NCI-H1930 (cell line): ENCODE results near the gene DENND5B.
"Not testable (repeated sequence)": the region's sequence is repeated elsewhere in the genome, so short reads cannot be mapped to it uniquely, and the experiment has no call there.

Source experiments
- DNase-seq, 2 experiments: peaks; one replicate each; lab custom pipeline; 2025; lab: John Stamatoyannopoulos, UW

Gene DENND5B

DNA sequence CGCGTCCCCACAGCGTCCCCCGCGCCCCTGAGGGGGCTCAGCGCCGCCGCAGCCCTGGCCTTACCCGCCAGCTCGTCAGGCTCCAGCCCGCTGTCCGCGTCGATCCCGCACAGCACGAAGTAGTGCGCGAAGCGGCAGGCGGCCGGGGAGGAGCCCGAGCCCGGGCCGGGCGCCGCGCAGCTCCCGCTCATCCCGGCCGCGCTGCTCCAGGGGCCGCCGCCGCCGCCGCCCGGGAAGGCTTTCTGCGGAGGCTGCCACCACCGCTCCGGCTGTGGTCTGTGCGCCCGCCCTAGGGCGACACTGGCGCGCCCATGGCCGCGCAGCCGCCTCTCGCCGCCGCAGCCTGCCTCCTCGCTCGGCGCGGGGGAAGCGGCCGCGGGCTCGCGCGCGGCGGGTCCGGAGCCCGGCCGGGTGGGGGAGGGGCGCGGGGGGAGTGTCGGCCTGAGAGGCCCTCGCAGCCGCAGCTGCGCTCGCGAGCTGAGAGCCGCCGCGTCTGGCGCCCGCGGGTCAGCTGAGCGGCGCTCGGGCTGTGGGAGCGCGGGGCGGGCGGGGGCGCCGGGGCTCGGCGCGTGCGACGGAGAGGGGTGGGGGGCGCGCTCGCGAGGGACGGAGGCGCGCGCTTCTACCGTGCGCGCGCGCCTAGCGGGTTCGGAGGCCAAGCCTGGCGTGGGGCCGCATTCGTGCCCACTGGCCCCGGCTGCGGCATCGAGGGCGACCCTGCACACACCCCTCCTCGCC lies at the start of gene DENND5B:
DENND5B (minus strand) TSS at position 495 of the 738 bp plus-strand sequence; CDS start at position 191, 304 bp downstream.
- DNase-seq, result peak; percentile 74 to 80

DNA sequence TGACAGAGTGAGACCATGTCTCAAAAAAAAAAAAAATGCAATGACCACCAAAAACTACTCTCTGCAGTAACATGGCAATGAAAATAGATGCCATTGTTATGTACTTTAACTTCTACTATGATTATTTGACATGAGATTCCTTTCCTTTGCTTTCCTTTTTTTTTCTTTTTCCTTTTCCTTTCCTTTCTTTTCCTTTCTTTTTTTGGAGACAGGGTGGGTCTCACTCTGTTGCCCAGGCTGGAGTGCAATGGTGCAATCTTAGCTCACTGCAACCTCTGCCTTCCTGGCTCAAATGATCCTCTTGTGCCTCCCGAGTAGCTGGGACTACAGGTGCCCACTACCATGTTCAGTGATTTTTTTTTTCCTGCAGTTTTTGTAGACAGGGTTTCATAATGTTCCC lies 43.7 kb upstream of the DENND5B start:
- no peak for DNase-seq

DNA sequence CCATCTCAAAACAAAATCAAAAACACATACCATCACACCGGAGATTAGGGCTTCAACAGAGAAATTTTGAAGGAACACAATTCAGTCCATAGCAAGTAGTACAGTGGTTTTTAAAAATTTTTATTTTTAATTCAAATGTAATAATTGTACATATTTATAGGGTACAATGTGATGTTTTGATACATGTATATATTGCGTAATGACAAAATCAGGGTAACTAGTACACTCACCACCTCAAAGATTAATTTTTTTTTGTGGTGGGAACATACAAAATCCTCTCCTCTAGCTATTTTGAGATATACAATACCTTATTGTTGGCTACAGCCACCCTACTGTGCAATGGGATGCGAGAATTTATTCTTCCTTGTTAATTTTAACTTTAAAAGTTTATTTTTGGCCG lies 42.5 kb upstream of the DENND5B start:
- no peak for DNase-seq

DNA sequence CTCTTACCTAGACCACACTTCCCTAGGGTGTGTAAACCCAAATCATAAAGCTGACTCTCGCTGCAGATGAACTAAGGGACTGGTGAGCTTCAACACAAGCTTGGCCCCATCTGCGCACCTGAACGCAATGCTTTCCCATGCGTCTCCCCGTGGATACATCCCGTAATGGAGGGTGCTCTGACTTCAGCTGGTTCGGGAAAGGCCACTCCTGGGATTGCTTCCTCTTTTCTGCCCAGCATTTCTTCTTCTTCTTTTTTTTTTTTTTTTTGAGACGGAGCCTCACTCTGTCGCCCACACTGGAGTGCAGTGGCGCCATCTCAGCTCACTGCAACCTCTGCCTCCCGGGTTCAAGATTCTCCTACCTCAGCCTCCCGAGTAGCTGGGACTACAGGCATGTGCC lies 40.9 kb upstream of the DENND5B start:
- DNase-seq, result no peak

GRCh38 chr12:31631023-31631724 lies 40.2 kb upstream of the DENND5B start:
- DNase-seq, result no peak

GRCh38 chr12:31629756-31630732 lies 39.1 kb upstream of the DENND5B start:
- DNase-seq, result no peak

GRCh38 chr12:31627456-31628054 lies 36.6 kb upstream of the DENND5B start:
- no peak for DNase-seq

- no peak for DNase-seq
Observed at GRCh38 chr12:31626270-31626995, 35.5 kb upstream of the DENND5B start.

GRCh38 chr12:31622038-31622437 lies 31.1 kb upstream of the DENND5B start:
- no peak for DNase-seq

DNA sequence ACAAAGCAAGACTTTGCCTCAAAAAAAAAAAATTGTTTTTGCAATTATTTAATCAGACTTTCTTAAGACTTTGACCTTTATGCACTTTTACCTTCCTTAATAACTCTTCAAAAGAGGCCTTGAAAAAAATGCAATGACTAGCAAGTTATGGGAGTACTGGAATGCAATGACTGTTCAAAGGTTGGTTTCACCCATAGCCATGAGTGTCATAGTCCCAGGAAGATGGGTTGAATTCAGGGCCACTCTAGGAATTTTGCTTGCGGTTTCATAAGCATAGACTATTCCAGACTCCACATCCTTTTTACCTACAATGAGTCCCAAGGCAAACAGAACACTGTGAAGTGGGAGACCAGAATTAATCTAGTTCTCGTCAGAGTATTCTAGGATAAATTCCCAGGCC lies 29.4 kb upstream of the DENND5B start:
- no peak for DNase-seq

DNA sequence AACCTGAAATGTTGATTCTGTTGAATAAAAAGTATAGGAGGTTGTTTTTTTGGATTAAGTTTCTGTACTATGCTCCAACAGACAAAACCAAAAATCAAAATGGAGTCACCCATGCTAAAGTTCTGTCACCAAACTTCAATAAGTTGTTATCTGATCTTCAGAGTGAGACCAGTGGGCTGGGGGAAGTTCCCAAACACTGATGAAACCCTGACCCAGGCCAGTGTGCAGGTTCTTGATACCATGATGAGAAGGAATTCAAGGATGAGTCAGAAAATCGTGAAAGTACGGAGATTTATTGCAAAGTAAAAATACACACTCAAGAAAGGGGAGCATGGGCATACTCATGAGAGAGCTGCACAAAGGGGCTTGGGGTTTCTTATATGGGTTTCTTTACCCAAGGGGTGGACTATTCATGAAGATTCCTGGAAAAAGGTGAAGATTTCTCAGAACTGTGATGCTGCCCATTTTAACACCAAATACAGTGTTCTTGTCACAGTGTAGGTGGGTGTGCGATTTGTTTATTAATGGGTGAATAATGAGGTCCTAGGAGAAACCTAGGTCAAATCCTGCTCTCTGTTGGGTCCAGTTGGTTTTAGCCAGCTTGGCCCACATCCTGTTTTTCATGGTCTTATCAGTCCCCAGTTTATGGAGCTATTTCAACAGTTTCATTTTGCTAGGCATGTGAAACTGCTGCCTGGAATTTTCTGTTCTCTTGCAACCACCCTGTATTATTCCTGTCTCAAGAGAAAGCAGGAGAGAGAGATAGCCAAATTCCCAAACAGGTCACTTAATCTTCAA lies 27.5 kb upstream of the DENND5B start:
- DNase-seq, result no peak

DNA sequence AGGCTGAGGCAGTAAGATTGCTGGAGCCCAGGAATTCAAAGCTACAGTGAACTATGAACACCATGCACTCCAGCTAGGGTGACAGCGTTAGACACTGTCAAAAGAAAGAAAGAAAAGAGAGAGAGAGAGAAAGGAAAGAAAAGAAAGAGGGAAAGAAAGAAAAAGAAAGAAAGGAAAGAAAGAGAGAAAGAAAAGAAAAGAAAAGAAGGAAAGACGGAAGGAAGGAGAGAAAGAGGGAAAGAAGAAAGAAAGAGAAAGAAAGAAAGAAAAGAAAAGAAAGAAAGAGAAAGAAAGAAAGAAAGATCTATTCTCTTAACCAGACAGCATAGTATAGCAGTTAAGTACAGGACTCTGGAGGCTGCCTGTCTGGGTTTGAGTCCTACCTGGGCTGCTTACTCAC lies 21.9 kb upstream of the DENND5B start:
- no peak for DNase-seq

DNA sequence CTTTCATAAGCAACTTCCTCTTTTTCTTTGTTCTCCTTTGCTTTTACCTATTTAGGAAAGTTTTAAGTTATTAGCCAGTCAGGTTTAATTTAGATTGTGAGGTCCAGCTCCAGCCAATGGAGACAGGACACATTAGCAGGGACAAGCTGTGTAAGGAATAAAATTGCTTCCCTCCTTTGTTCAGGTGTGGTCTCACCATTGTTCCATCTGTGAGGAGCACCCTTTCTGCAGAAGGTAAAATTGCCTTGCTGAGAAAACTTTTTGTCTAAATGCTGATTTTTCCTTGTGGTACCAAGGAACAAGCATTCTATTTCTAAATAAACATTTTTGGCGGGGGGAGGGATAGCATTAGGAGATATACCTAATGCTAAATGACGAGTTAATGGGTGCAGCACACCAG lies 17.4 kb upstream of the DENND5B start:
- not testable (repeated sequence) for DNase-seq

DNA sequence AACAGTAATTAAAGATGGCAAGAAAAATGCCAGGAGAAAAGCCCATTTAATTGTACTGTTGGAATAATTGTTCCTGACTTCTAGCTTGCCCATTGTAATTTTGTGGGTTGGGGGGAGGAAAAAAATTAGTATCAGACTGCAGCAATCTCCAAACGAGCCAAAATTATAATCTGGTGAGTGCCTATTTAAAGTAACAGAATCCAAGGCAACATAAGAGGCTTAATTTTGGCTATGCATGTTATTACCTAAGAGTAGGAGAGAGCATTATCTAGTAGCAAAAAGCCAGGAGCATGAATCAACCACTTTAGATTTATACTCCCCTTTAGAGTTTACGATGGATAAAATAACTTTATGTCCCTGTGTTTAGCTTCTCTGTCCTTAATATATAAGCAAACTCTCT lies 14.6 kb upstream of the DENND5B start:
- no peak for DNase-seq

GRCh38 chr12:31603546-31604009 lies 12.6 kb upstream of the DENND5B start:
- DNase-seq, result no peak

DNA sequence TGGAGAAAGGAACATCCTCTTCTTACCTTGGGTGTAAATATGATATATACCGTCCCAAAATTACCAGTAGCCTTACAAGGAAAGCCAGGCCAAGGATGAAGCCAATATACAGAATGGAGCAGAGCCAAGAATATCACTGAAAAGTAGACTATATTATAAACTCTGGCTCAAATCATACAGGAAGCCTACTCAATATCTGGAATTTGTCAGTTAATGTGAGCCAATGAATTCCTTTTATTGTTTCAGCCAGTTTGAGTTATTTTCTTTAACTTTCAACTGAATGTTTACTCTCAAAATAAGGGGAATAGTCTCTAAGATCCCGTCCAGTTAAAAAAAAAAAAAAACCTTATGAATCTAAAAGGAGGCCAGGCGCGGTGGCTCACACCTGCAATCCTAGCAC lies 9.8 kb upstream of the DENND5B start:
- DNase-seq, result no peak

DNA sequence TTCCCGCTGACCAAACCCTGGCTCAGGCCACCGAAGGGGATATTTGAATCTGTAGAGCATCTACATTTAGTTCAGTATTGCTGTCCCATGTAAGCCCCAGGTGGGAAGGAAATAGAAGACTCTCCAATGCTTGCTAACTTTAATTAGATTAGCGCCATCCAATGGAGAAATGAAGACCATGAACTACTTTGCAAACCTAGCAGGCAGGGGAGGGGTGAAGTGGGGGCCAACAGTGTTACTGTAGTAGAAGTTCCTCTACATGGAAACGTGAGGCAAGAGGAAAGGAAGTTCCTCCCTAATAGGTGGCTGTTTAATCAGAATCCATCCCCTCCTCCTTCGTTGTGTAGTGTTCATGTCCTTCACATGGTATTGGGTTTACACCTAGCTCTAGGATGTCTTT lies 9.3 kb upstream of the DENND5B start:
- DNase-seq, result no peak

DNA sequence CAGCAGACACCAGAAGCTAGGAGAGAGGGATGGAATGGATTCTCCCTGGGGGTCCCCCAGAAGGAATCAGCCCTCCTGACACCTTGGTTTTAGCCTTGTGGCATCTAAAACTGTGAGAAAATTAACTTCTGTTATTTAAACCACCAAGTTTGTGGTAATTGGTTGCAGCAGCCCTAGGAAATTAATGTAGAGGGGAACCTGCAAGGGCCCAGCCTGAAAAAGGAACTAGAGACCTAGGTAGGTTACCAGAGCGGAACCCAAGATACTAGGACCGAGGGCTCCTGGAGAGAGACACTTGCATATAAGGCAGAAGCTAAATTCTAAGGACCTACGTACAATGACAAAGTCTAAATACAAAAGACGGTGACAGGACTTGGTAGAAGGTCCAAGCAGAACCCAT lies 8.1 kb upstream of the DENND5B start:
- no peak for DNase-seq

GRCh38 chr12:31597066-31597465 lies 6.1 kb upstream of the DENND5B start:
- DNase-seq, result no peak

DNA sequence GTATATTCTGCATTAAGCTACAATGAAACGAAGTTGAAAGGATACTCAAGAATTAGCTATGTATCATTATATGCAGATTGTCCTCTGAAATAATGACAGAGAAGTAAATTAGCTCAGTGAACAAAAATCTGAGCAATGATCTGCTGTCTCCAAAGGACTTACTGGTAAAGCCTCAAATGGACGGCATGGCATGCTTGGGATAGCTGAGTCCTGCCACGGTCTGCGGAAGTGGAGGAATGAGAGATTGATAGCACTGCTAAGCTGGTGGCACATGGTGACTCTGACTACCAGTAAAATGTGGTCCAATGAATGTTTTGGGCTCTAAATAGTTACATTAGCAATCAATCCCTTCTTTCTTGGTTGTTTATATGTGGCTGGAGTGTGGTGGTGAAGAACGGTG lies 3.7 kb upstream of the DENND5B start:
- DNase-seq, result no peak
